NCI-H446 (cell line): ENCODE data around the gene PPP4R4.
"Not testable (repeated sequence)": the region's sequence is repeated elsewhere in the genome, so short reads cannot be mapped to it uniquely, and the experiment has no call there.

Experiments used
- DNase-seq, 2 experiments: peaks; one replicate each; lab custom pipeline; 2025; lab: John Stamatoyannopoulos, UW

Gene PPP4R4

DNA sequence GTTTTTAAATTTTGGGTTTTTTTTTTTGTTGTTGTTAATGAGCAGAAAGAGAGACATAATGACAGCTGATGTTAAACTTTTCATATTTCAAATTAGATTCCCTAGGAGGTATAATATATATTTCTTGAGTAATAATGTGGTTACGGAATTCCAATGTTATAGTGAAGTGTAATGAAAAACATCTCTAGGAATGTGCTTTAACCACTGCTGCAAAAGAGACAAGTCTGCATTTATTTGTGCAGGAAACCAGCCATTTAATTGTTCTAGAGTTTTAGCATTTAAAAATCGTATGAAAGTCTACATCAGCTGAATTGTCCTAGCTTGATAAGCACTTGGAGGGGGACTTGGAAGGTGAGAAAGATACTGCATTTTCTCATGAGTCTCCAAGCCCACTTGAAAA, 104.6 kb downstream of the PPP4R4 start:
- no peak for DNase-seq

DNA sequence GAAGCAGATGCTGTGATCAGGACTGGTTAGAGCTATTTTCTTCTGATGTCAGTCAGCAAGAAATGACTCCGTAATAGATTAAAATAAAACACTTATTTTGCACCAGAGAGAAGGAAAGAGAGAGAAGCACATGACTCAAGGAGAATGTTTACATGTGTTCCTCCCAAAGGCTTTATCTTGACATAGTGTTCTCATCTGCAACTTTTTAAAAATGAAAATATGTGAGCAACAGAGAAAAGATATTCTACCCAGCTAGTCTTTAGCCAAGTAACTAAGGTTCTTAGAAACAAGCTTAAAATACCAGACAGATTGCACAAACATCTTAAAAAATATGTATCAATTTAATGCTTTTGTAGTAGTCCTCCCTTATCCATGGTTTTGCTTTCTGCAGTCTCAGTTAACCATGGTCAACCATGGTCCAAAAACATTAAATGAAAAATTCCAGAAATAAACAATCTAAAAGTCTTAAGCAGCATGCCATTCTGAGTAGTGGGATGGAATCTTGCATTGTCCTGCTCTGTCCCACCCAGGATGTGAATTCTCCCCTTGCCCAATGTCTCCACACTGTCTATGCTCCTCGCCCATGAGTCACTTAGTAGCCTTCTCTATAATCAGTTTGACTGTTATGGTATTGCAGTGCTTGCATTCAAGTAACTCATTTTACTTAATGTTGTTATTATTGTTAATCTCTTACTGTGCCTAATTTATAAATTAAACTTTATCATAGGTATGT, 109.0 kb downstream of the PPP4R4 start:
- DNase-seq = no peak

DNA sequence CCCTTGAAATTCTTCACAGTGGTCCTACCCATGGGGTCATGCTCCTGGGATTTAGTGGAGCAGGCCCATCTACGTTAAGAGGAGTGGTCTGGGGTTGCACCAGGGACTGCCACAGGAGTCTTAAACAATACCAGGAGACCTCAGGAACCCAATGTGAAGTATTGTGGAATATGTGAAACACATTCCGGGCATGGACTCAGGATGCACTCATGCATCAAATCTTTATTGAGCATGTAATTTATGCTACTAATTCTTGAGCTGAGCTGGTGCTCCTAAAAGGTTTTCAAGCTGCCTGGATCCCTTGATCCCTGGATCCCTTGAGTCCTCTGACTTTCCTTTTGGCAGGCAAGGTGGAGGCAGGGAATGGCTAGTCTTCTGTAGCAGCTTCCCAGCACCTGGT, 110.1 kb downstream of the PPP4R4 start:
- DNase-seq = no peak

DNA sequence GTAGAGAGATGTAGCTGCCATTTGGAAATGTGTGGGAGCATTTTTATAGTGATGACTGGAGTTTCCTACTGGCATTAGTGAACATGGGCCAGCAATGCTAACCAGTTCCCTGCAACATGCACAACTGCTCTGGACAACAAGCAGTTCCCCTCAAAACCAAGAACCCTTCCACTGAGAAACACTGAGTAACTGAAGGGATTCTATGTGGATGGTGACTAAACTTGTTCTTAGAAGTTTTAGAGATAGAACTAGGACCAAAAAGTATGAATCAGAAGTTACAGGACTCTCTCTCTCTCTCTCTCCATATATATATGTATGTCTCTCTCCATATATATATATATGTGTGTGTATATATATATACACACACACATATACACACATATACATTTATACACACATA, 111.0 kb downstream of the PPP4R4 start:
- no peak for DNase-seq

DNA sequence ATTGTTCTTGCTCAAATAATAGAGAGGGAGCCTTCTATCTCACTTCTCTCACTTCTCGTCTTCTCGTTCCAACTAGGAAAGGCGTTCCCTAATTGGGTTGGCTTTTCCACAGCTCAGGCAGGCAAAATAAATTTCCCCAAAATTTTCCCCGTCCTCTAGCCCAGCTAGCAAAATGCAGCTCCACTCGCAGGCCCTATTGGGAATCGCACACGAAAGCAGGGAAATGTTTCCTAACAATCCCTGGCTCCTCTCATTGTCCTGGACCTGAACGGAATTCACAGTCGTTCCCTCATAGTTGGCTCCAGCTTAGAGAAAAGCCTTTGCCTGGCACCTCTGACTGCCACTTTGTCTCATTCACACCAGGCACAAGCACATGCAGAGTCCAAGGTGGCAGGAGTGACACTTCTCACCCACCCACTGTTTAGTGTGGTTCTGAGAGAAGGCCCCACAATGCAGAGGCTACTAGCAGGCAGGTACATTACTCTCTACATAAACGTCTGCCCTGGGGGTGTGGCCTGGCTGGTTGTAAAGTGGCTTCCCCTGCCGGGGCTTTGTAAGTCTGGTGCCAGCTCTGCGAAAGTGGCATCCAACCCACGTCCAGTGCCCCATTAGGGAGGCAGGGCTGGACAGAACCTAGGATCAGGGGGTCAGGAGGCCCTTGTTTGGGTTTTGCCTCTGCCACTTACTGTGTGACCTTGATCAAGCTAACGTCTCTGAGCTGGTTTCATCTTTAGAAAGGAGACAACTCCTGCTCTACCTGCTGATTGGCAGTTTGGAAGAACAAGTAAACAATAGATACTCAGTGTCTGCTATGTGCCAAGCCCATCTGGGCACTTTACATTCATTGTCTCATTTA, 114.7 kb downstream of the PPP4R4 start:
- no peak for DNase-seq

DNA sequence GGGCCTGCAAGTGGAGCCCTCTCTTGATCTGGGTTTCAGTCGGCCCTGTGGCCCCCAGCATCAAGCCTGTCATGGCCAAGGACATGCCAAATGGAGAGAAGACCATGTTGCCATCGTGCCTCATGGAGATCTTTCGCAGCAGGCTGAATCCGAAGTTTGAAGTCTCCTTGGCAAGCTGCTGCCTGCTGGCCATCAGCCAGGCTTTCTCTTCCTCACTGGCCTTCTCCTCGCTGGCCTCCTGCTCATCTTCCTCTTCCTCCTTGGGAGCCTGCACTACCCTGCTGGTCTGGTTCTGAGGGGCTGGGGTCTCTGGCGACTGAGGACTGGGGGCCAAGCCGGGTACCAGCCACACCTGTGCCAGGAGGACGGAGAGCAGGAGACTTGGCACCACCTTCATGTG, 116.1 kb downstream of the PPP4R4 start:
- peak in 1 of 2 experiments; percentile 5 for DNase-seq

DNA sequence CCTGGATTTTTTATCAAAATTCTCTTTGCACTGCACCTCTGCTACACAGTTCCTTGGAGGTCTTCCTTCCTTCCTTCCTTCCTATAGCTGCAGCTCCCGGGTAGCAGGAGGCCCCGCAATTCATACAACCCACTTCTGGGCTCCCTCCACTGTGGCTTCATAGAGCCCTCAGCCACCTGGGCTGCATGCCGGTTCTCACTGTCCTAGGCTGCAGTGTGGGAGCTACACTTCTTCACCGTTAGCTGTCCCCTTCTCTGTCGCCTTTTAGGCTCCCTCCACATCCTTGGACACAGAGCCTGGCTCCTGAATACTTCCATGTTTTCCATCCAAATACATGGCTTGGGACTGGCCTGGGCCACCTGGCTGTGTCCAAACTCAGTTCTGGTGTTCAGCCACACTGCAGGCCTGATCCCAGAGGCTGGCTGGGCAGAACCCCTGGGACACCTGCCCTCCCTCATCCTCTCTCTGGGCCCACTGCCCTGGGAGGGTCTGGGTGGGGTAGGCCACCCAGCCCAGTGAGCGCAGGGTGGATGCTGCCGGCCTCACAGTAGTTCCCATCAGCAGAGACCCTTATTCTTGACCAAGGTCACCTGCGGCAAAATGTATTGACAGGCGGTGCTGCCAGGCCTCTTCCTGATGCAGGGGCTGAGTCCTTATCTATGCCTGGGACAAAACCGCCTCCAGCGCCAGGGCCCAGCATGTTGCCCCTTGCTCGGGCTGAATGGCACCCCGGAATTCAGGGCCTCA, 117.2 kb downstream of the PPP4R4 start:
- DNase-seq = no peak

DNA sequence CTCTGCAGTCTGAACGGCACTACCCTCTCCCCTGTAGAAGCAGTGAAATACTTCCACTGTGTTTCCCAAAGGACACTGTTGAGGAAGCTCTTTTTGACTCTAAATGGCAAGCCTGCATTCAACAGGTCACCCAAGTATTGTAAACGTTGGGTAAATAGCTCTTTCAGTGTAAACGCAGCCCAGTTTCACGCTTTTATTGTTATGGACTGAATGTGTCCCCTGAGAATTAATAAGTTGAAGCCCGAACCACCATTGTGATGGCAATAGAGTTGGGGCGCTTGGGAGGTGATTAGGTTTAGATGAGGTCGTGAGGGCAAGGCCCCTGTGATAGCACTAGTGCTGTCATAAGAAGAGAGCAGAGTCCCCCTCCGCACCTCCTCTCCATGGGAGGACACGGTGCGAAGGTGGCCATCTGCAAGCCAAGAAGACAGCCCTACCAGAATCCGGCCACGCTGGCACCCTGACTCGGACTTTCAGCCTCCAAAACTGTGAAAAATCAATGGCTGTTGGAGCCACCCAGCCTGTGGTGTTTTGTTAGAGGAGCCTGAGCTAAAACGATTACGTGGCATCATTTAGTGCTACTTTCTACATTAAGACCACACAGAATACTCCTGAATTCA, 117.9 kb downstream of the PPP4R4 start:
- no peak for DNase-seq

DNA sequence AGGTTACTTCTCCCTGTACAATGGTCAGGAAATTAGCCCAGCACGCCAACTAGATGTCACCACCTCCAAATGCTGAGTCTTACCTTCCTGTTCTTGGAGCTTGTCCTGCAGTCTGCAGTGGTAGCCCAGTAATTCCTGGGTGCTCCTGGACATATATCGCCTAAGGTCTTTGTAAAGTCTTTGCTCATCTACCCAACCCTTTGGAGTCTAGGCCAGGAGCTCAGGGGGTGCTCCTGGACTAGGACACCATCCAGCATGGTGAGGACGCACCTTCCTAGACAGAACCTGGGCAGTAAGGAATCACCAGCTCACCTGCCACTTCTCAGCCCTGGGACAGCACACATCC, 118.4 kb downstream of the PPP4R4 start:
- DNase-seq = no peak

DNA sequence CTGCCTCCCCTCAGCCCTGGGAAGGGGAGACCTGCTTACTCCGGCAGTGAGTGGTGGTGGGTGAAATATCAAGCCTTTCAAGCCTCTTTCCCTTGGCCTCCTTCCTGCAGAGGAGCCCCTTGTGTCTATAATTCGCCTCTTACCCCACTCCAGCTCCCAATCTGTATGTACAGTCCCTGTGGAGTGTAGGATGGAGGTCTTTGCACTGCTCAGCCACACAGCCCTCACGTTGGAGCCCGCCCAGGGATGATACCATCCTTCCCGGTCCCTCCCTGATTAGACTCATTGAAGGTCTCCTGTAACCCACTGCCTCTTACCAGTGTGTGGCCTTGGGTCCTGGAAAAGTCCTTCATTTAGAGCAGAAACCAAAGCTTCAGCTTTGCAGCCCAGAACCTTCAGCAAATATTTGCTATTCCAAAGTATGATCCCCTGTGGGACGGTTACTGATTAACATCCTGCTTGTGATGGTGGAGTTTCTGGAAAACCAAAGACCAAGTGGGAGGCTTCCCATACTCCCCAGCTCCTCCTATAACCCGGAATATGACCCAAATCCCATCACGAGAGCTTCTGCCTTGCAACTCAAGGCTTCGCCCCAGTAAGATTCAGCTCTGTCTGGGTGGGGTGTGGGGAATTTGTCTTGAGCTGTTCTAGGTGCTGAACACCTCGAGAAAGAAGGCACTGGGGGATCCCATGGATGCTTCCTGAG, 118.9 kb downstream of the PPP4R4 start, which contains the start of gene SERPINA10:
TSS of gene SERPINA10 (minus strand) at position 397 of the 706 bp plus-strand sequence. CDS start 2,675 bp downstream, outside the sequence.
- no peak for DNase-seq

DNA sequence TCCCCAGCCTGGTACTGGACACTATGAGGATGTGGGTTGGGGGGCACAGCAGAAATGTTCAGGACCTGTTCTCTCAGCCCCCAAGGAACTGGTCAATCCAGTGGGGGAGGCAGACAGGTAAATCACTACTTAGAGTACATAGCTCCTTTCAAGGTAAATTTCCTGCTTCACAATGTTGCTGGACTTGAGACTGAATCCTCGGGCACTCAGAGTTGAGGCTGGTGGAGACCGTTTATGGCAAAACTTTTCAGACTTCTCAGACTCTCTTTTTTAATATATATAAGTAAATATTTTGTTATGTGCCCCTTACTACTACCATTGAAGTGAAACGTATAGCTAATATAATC, 119.4 kb downstream of the PPP4R4 start:
- DNase-seq = no peak

DNA sequence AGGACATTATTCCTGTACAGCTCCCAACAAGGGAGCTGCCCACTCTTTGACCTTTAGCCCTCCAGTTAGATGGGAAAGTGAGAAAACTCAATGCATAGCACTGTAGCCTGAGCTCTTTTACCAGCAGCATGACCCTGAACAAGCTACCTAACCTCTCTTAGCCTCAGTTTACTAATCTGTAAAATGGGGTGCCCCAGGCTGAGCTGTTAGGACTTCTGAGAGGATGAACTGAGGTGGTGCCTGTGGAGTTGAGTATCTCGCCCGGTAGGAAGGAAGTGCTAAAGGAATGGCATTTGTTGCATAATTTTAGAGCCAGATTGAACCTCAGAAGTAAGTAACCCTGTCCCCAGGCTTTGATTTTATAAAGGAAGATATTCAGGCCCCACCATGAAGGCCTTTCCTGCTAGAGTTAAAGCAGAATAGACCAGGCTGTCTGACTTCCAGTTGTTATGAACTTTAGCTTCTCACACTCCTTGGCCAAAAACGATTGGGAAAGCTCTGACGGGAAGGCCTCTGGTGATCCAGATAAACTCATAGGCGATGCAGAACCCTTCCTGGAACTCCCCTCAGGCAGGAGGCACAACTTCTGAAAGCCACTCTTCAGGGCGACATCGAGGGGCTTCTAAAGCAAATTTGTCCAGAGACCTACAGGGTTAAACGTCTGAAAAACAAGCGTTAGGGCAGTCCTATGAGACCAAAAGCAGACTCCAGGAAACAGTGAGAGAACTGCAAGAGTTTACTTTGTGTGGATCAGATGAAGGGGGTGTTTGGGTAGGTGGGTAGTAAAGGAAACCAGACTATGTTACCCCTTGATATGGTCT, 121.4 kb downstream of the PPP4R4 start:
- DNase-seq = no peak

DNA sequence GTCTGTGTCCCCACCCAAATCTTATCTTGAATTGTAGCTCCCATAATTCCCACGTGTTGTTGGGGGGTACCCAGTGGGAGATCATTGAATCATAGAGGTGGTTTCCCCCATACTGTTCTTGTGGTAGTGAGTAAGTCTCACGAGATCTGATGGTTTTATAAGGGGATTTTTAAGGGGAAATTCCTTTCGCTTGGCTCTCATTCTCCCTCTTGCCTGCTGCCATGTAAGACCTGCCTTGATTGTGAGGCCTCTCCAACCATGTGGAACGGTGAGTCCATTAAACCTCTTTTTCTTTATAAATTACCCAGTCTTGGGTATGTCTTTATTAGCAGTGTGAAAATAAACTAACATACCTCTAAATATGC, 122.0 kb downstream of the PPP4R4 start:
- DNase-seq = not testable (repeated sequence)

DNA sequence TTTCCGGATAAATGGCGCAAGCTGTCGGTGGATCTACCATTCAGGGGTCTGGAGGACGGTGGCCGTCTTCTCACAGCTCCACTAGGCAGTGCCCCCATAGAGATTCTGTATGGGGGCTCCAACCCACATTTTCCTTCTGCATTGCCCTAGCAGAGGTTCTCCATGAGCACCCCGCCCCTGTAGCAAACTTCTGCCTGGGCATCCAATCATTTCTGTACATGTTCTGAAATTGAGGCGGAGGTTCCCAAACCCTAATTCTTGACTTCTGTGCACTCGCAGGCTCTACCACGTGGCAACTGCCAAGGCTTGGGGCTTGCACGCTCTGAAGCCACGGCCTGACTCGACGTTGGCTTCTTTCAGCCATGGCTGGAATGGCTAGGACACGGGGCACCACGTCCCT, 124.0 kb downstream of the PPP4R4 start:
- DNase-seq = no peak

DNA sequence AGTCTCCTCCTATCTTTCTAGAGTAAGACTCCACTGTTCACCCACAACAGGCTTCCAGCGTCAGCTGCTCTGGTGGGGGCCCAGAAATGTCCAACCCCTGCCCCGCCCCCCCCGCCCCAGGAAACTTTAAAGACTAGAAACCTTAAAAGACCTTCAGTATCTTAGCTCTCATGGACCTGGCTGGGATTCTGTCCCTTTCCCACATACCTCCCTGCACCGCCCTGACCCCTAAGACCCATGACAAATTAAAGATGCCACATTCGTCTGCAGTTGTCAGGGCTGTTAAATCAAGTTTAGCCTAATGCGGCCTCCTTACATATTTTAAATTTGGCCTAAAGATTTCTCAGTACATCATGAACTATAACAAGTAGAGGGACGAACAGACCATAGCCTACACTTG, 129.0 kb downstream of the PPP4R4 start:
- no peak for DNase-seq

DNA sequence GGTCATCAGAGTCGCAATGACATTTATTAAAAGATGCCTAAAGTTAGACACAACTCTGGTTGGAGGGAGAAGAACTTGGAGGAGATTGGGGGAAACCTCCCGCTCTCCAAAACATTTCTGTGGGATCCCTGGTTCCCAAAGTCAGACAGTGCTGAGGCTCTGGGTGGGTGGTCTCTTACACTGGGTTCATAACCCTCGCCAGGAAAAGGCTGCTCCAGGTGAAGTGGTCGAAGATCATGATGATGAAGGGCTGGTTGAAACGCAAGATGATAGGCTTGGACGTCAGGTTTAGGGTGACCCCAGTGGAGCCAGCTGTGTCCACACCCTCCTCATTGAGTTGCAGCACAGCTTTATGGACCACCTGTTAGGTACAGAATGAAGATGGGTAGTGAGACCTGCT, 130.1 kb downstream of the PPP4R4 start:
- DNase-seq = no peak

DNA sequence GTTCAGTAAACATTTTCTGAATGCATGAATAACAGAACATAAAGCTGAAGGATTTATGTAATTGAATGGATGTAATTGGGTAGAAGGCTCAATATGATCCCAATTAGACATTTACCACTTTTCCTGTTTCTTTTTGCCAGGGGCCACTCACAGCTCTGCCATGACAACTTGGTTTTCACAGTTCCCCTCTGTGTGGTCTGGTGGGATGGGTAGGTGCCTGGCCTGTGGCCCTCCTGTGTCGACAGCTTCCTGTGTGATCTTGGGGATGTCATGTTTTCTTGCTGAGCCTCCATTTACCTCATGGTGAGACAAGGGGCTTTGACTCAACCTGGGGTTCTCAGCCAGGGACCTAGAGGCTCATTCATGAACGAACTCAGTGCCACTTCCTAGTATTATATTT, 131.5 kb downstream of the PPP4R4 start:
- no peak for DNase-seq

DNA sequence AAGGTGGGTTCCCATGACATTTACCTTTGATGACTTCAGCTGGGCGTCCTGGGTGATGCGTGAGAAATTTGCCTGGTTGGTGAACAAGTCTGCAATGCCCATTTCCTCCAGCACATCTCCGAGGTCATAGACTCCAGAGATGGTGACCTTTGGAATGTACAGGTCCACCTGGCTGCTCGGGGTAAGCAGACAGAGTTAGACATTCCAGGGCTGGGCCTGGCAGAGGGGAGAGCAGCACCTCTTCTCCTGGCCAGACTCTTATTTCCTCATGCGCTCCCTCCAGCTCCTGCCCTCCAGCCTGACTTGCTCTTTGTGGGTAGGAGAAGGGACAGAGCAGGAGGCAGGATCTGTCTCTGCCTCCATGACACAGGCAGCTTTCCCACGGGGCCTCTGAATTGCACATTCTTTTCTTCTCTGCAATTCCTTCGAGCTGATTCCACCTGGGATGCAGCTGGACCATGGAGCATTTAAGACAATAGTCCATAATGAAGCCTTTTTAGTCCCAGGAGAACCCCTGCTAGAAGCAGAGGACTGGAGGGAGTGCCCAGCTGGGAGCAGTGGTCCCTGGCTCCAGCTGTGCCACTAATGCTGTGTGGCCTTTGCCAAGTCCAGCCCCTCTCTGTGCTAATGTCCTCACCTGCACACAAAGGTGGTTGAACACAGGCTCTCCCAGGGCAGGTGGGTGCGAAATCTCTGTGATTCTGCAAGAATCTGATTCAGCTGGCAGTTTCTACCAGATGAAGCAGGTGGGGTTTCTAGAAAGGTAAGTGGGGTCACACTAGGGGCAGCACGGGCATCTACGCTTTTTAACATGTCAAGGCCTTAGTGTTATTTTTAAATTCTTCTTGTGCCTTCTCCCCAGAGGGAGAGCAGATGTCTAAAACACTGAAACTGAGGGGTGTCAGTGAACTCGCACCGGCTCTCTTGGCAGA, 132.2 kb downstream of the PPP4R4 start:
- DNase-seq = no peak

DNA sequence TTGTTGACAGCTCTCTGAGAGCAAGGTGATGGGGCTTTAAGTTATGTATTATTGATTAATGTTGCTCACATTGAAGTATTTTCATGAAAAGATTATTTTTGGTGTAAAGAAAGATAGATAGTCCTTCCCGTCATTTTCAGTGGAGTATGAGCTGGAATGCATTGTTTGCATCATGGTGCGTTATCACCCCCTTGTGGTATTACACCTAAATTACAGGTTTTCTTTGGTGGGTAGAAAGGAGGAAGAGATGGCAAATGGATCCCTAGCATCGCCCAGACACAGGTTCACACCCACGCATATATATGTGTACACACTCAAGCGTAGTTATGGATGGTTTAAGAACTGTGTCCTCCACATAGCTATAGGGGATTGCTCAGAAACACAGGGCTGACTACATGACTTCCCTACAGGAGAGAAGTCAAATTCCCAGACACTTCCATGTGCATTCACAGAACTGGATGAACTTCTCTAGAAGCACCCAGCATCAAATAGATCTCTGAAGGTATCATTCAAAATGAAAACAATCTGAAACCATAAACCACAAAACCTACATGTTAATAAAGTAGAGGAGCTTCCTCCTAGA, 133.4 kb downstream of the PPP4R4 start:
- DNase-seq = no peak
